Measurements from ENCODE around the gene ABHD16A. TPM values are rescaled to one million over a fixed set of nuclear protein-coding genes. Genes with fewer than 3 reads are reported as not detected.

ABHD16A gene
- total and polyA plus RNA-seq, 2 of the 13 experiments (the other 11 are each of a cell fraction or from before 2014, with no cell fraction given) = 43.5 to 45.4 TPM

- no peak for TF ChIP-seq HNRNPL (IDR thresholded peaks at IDR 0.05; ENCODE audit: low read depth, low read length)
- TF ChIP-seq ZNF878 (CRISPR knock-in tag; IDR thresholded peaks at IDR 0.05) = peak; percentile 100
- no peak for TF ChIP-seq SMARCE1 (IDR thresholded peaks at IDR 0.05; ENCODE audit: borderline replicate concordance)
- peak; percentile 98 for TF ChIP-seq NFAT5 (CRISPR knock-in tag; IDR thresholded peaks at IDR 0.05)
- peak; percentile 15 for TF ChIP-seq RERE (CRISPR knock-in tag; IDR thresholded peaks at IDR 0.05; ENCODE audit: low read depth)
- peak; percentile 1 for TF ChIP-seq RARA (CRISPR knock-in tag; IDR thresholded peaks at IDR 0.05)
- TF ChIP-seq HDAC2 (CRISPR knock-in tag; IDR thresholded peaks at IDR 0.05) = peak; percentile 67
- TF ChIP-seq ZNF781 (CRISPR knock-in tag; IDR thresholded peaks at IDR 0.05; ENCODE audit: borderline replicate concordance, not compliant biosample characterization) = peak; percentile 97
- TF ChIP-seq ZNF546 (CRISPR knock-in tag; conservative IDR thresholded peaks at IDR 0.05) = peak; percentile 94
- TF ChIP-seq ZNF615 (CRISPR knock-in tag; IDR thresholded peaks at IDR 0.05; ENCODE audit: borderline replicate concordance) = peak; percentile 33
Measured at GRCh38 chr6:31739639-31740396, 36.7 kb upstream of the ABHD16A start, which contains the start of gene MSH5 (continued).
